ENCODE data around the gene HDAC9.
"Not testable (repeated sequence)": the region's sequence is repeated elsewhere in the genome, so short reads cannot be mapped to it uniquely, and the experiment has no call there.

HDAC9 gene

DNA sequence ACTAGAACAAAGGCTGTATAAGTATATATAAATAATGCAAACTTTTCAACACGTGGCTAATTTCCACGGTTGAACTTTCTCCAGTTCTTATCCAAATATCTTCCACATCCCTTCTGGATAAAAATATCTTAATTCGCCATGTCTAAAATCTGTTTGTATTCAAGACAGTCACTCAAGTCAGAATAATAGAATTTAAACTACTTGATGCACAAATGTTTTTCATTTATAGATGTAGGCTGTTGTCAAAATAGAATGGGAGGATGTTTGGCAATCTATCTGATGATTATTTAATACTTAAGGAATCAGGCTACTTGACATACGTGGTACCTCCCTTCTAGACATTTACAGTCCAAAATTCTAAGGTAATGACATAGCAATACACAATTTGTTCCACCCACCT lies 417.6 kb downstream of the HDAC9 start:
- FAIRE-seq (no peak), DNase-seq (ENCODE audit: insufficient read length, low spot score) (no peak)

DNA sequence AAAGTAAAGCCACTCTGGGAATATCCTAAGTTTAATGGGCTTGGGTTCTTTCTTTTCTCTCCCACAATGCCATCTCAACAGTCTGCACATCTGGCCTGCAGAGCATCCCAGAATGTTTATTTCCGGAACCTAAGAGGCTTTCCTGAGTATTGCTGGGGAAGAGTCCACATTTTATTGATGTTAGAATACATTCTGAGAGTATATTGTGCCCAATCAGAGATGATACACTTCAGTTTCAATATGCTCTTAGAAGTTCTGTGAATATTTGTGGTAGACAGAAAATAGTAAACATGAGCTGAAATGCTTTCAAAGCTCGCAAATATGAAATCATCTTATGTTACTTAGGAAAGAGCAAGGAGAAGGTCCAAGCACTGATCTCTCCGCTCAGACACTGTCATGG lies 421.3 kb downstream of the HDAC9 start:
- FAIRE-seq = no peak
- DNase-seq (ENCODE audit: insufficient read length, low spot score) = no peak

DNA sequence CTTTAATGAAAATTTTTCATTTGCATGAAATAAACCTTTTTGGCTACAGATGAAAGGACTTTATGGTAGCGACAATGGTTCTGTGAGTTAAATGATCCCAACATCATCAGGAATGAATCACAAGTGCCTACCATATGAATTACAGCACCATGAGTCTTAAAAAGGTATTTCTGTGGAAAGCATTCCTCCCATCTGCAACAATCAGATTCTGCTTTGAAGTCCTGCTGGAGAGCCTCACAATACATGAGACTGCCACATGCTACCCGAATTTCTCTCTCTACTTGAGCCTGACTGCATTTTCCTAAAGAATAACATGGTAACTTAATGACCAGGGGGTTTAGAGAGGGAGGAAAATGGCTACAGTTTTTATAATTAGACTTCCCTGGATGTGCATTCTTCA lies 431.6 kb downstream of the HDAC9 start:
- FAIRE-seq = no peak
- DNase-seq (ENCODE audit: insufficient read length, low spot score) = no peak

DNA sequence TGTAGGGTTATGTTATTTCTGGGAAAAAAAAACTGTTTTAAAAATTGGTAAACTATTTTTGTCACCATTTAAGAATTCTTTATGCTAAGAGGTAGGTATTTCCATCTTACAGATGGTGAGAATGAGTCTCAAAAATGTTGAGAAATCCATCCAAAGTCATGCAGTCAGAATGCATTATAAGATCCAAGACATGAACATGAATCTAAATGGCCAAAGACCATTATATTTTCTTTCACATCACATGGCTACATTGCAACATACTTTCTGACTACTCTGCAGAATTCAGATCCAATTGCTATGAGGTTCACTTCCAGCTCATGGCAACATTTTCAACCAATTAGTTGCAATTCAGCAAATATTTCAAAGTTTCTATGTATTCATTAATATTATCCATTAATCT lies 440.7 kb downstream of the HDAC9 start:
- FAIRE-seq (no peak), DNase-seq (ENCODE audit: insufficient read length, low spot score) (no peak)

DNA sequence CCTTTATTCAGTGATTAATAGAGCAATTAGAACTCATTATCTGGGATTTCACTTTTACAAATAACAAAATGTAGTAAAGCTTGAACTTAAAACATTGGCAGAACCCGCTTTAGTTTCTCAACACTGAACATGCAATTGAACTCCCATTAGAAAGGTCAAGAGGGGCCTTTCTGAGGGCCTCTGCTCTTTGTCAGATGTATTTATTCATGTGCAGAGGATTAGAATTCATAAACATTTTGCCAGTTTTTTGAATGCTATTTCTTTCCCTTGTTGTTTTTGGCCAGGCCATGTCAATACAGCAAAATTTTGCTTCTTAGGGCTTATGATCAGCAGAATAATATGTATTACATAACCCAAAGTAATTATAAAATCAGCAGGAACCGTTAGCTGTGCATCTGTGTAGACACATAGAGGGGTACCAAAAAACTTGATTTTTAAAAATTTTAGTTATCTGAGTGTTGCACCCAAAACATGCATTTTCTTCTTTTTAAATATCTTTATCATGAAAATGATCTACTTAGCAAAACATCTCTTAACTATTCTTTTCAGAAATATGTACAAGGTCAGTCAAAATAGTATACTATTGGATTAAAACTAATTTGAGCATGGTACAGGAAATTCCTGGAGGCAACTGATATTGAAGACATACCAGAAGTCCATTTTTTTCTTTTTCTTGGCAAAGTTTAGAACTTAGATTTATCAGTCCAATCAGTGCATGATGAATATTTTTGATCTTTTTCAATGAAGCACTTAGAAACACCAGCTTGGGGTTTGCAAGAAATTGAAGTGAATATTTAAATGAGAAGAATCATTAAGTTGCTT lies 444.4 kb downstream of the HDAC9 start:
- FAIRE-seq (no peak), DNase-seq (ENCODE audit: insufficient read length, low spot score) (no peak)

DNA sequence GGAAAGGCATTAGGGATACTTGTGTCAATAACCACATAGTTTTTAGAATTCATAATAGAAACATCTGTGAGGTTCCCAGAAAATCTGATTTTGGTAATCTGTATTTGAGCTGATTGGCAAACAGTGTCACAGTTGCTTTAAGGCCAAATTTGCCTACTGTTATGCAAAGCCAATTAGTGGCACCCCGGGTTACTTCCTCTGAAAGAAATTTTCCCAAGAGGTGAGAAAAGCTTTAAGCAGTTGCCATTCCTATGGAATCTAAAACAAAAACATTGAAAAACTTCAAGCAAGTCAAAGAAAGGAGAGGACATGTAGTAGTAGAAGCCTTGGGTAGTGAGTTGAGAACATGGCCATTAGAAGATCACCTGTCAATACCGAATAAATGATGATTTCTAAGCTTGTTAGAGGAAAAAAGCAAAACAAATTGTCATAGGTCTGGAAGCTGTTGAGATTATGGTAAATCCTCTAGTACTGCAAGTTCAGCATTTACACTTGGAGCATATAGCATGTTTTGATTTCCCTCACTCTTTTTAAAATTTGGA lies 445.1 kb downstream of the HDAC9 start:
- no peak for DNase-seq (ENCODE audit: insufficient read length, low spot score)
- FAIRE-seq = no peak

DNA sequence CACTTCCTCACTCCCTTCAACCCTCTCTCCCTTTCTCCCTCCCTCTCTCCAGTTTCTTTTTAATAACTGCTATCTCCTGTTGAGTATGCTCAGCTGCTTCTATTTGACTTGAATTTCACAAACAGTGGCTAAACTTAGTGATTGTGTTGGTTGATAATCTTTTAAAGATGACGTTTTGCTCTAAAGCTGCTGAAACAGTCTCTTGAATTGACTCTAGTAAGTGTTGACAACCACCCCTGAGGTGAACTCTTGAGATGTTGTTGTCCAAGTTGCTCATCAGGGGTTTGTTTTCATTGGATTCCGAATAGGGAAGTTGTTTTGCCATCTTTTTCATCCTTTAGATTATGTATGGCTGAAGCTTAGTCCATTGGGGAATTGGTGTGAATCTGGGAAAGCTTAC lies 445.7 kb downstream of the HDAC9 start:
- DNase-seq (ENCODE audit: insufficient read length, low spot score) = no peak
- no peak for FAIRE-seq

DNA sequence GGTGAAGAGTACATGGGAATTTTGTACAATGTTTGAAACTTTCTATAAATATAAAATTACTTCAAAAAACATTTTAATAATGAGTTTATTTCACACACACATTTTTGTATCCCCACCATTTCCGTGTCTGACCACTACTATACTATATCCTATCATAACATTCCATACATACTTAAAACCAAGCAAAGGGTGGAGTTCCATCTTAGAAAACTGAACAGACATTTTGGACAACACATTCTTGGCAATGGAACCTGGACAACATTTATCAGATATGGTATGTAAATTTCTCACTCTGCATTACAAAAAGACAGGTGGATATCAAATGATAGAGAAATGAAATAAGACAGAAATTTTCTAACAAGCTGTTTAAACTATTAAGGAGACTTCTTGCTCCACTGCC lies 453.0 kb downstream of the HDAC9 start:
- no peak for FAIRE-seq
- DNase-seq (ENCODE audit: insufficient read length, low spot score) = no peak

DNA sequence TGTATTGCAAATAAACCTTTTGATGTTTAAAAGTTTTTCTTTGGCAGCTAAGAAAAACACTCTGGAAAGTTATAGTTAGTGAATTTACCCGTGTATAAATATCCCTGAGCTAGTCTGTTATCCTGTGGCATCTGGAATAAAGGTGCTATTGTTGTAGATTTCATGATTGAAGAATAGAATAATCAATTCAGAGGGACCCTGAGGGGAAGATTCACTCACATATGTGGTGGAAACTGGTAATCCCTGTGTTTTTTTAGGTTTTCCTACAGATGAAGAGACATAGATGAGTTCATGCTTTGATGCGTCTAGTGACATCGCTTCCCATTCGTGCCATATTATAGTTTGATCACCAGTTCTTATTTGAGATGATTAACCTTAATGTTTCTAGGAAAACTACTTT lies 457.3 kb downstream of the HDAC9 start:
- no peak for FAIRE-seq

DNA sequence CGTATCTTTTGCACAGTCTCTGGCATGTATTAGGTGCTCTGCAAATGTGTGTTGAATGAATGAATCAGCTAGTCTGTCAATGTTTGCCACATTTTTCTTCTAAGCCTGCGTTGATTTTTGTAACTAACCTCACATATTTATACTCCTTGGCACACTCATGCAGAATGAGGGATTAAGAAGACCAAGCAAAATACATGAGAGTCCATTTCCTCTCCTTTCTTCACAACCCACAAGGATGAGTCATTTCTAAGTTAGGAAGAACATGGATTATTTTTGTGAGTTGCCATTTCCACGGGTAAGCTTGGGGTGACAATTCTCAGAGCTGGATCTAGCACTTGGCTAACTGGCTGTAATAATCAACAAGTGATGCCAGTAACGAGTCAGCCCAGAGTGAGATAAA lies 463.1 kb downstream of the HDAC9 start:
- DNase-seq (ENCODE audit: insufficient read length, low spot score) (no peak), FAIRE-seq (no peak)

More for the DNA sequence above, 457.3 kb downstream of the HDAC9 start:
- DNase-seq (ENCODE audit: insufficient read length, low spot score) = no peak

DNA sequence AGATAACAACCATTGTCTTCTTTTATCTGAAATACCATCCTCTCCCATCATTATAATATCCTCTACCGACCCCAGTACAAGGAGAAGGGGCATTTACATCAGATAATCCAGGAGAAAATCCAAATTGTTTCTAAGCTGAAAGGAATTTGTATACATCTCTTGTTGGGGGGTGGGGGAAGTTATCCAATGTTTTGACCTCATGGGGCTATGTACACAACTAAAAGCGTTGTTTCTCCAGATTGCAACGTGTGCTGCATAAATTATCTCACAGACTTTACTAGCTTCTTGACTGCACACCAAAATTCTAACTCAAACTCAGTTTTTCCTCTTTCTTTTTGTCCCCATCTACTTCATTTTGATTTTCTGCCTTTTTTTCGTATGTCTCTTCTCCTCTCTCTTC lies 465.2 kb downstream of the HDAC9 start:
- DNase-seq (ENCODE audit: insufficient read length, low spot score) (no peak), FAIRE-seq (no peak)

DNA sequence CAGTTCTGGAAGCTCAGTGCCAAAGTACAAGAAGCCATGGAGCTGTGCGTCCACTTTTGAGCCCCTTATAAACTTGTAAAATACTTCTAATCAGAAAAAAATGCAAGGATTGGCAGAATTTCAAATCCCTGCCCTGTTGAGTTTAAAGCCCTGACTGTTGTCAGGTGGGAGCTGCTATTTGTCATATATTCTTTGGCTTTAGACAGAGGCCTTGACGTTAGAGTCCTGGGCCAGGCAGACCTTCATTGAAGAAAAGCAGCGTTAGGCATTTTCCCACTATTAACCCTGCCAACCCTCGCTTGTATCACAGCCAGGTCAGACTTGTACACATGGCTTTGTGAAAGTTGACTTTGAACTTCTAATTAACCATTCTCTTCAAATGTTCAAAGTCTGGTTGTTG lies 466.5 kb downstream of the HDAC9 start:
- FAIRE-seq = no peak
- no peak for DNase-seq (ENCODE audit: insufficient read length, low spot score)

DNA sequence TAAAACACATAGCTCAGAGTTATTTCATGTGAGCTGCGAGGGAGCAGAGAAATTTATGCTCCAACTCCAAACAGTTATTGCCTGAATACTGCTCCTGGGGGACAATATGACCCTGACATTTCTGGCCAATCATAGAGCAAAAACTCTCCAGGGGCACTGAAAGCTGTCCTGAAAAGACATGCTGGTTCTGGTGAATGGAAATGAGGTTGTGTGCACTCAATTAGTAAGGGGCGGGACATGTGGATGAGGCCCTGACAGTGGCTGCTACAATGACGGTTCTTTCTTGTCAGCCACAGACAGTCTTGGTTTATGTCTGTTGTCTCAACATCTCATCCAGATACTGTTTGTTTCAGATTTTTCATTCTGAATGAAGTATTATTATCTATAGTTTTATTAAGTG lies 470.1 kb downstream of the HDAC9 start:
- DNase-seq (ENCODE audit: insufficient read length, low spot score) (no peak), FAIRE-seq (no peak)

DNA sequence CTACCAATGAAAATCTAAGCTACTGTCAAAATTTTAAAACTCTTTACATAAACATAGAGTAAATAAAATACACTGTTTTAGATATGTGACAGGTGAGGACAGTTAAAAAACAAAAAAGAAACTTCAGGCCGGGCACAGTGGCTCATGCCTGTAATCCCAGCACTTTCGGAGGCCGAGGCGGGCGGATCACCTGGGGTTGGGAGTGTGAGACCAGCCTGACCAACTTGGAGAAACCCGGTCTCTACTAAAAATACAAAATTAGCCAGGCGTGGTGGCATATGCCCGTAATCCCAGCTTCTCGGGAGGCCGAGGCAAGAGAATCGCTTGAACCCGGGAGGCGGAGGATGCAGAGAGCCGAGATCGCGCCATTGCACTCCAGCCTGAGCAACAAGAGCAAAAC lies 472.2 kb downstream of the HDAC9 start:
- not testable (repeated sequence) for DNase-seq (ENCODE audit: insufficient read length, low spot score); FAIRE-seq

DNA sequence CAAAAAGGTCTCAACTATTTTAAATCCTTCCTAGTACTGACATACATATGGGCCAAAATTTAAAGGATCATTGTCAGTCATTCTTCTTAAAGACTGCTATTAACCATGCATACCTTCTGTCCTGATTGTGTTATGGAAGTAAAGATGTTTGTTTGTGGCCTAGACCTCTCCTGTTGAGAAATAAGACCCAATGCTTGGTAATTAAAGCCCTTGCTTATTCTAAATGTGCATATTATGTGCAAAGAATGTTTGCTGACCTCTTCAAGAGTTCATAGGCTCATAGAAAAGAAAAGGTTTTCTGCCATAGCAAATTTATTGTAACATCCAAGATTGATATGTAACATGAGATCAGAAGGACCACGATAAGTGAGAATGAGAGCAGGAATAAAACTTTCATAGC lies 476.3 kb downstream of the HDAC9 start:
- no peak for DNase-seq (ENCODE audit: insufficient read length, low spot score)
- no peak for FAIRE-seq

DNA sequence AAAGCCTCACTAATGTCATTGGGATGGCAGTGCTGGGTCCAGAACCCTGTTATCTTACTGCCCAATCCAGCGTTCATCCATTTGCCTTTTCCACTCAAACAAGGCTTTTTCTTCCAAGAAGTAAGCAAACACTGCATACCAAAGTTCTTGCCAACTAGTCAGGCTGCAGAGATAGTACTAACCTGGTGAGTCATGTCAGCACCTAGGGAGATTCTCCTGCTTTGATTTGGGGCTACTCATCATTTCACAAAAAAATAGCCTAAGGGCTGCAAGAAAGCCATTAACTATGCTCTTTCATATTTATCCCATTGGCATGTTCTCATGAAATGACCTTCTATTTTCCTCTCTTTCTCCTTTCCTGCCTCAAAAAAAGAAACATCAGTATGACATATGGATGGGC lies 479.3 kb downstream of the HDAC9 start:
- peak; percentile 15 for DNase-seq (ENCODE audit: insufficient read length, low spot score)

DNA sequence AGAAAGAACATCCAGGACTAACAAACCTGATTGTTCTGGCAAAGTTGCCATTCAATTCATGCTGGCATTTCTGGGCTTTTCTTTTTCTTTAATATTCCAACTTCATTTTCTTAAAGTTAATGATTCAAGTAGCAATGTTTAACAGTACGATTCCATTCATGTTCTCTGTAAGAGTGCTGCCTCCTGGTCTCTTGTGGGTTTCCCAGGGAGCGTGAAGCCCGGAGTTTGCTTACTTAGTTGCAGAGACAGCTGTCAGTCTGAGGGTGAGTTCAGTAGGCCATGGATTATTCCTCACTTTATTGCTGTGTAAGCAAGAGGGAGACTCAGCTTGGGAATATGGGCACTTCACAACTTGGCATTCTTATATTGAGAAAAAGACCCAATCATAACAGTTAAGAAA lies 479.7 kb downstream of the HDAC9 start:
- no peak for FAIRE-seq
- DNase-seq (ENCODE audit: insufficient read length, low spot score) = no peak

More for the DNA sequence above, 479.3 kb downstream of the HDAC9 start:
- peak; percentile 28 for FAIRE-seq

DNA sequence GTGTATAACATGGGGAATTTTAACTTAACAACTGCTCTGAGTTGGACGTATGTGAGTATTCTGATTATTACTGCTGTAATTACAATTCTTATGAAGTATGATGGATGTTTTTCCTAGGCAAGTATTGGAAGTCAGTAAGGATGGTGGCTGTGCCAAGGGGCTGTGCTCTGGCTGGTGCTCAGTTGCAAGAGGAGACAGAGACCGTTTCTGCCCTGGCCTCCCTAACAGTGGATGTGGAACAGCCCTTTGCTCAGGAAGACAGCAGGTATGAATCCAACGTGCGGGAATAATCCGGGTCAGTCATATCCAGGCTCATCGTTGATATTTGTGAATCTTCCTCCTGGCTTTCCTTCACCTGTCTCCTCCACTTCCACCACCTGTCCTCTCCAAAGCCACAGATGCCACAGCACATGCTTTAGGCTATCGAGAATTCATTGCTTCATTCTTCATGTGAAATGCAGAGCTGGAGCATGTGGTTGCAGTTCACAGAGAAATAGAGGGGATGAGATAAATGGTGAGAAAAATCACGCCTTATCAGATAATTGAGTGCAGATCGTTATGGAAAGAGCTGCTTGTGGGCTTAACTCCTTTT lies 480.2 kb downstream of the HDAC9 start:
- no peak for FAIRE-seq

DNA sequence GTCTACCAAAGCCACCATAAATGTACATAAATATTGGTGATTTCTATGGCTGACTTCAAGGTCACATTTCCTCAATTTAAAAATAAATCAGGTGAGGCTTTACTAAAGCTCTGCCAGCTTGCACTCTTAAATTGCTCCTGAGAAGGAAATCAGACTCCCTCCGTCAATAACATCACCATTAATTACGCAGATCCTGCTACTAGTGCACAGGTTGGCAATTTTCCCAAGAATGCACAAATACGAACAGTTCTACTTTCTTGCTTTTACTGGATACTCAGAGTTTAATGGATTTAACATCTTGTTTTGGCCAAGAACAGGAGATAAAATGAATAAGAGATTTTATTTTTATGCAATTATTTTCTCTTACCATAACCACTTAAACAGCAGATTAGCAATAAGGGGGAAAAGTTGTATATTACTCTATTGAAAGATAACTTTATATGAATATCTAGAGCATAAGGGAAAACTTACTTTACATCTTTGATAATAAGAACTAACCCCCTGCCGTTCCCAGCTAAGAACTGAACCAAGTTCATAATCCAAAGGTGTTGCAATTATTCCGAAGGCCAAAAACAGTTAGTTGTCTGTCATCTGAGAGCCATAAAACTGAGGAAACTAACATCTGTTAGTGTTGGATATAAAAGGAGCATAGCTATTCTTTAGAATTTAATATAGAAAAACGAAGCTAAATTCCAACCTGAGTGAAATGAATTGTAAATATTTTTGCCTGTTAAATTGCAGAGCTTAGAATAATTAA lies 481.3 kb downstream of the HDAC9 start:
- FAIRE-seq = no peak
- no peak for DNase-seq (ENCODE audit: insufficient read length, low spot score)

More for the DNA sequence above, 480.2 kb downstream of the HDAC9 start:
- no peak for DNase-seq (ENCODE audit: insufficient read length, low spot score)

DNA sequence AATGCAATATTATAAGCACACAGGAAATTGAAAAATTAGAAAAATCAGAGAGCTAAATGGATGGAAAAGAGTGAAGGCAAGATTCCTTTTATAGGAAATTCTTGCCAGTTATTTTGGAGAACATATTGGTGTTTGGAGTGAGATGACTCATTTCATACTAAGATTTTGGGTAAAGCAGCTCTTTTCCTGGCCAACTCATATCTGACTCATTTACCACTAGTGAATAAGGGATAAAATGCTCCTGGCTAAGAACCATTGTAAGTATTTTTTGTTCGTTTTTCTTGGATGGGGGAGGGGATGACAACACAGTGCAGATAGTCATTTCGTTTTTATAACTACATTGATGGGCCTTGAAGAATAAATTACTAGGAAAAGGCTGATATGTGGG lies 482.6 kb downstream of the HDAC9 start:
- DNase-seq (ENCODE audit: insufficient read length, low spot score) (peak; percentile 47), FAIRE-seq (no peak)

DNA sequence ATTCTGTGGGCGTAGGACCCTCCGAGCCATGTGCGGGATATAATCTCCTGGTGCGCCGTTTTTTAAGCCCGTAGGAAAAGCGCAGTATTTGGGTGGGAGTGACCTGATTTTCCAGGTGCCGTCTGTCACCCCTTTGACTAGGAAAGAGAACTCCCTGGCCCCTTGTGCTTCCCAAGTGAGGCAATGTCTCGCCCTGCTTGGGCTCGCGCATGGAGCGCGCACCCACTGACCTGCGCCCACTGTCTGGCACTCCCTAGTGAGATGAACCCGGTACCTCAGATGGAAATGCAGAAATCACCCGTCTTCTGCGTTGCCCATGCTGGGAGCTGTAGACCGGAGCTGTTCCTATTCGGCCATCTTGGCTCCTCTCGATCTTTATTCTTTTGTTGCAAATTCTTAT lies 495.2 kb downstream of the HDAC9 start:
- not testable (repeated sequence) for DNase-seq (ENCODE audit: insufficient read length, low spot score)

More for the DNA sequence above, 495.2 kb downstream of the HDAC9 start:
- not testable (repeated sequence) for FAIRE-seq

All from HTR-8/SVneo (cell line).